Stimulated activated CD4-positive, alpha-beta T cell treated with anti-CD3 and anti-CD28 coated beads, Interleukin-15, amount 100 ng/mL, for 1 hour (primary cell): ENCODE measurements around the gene ZNF397.
"Not testable (repeated sequence)": the region's sequence is repeated elsewhere in the genome, so short reads cannot be mapped to it uniquely, and the experiment has no call there.

Source experiments
- DNase-seq, 2 donors: peaks; one replicate each; pipeline ENCODE4 v3.0.0-alpha.2; 2020; ENCODE audit warnings: low read depth in 1 of 2, low spot score in 1 of 2

ZNF397 gene

GRCh38 chr18:35240664-35241447, at the start of gene ZNF397:
Gene ZNF397, plus strand, starts transcription at chr18:35241034. Its CDS starts 1,437 bp downstream, at chr18:35242471.
- DNase-seq: peak; percentile 89 to 95

- no peak for DNase-seq
Measured at GRCh38 chr18:35191698-35192025, 49.2 kb upstream of the ZNF397 start.

GRCh38 chr18:35192415-35192814, 48.4 kb upstream of the ZNF397 start:
- DNase-seq: no peak

- no peak for DNase-seq
Measured at GRCh38 chr18:35193316-35193715, 47.5 kb upstream of the ZNF397 start.

GRCh38 chr18:35197296-35197695, 43.5 kb upstream of the ZNF397 start:
- DNase-seq: no peak

- DNase-seq: no peak
Measured at GRCh38 chr18:35201256-35201931, 39.4 kb upstream of the ZNF397 start.

GRCh38 chr18:35203067-35203466, 37.8 kb upstream of the ZNF397 start:
- no peak for DNase-seq

- no peak for DNase-seq
Measured at GRCh38 chr18:35205199-35205712, 35.6 kb upstream of the ZNF397 start.

GRCh38 chr18:35205746-35206458, 34.9 kb upstream of the ZNF397 start:
- not testable (repeated sequence) for DNase-seq

- DNase-seq: no peak
Measured at GRCh38 chr18:35215026-35215425, 25.8 kb upstream of the ZNF397 start.

- DNase-seq: not testable (repeated sequence)
Measured at GRCh38 chr18:35216611-35217010, 24.2 kb upstream of the ZNF397 start.

- DNase-seq: not testable (repeated sequence)
Measured at GRCh38 chr18:35219331-35219730, 21.5 kb upstream of the ZNF397 start.

- no peak for DNase-seq
Measured at GRCh38 chr18:35220424-35220823, 20.4 kb upstream of the ZNF397 start.

- DNase-seq: no peak
Measured at GRCh38 chr18:35223797-35224196, 17.0 kb upstream of the ZNF397 start.

GRCh38 chr18:35227254-35227653, 13.6 kb upstream of the ZNF397 start:
- DNase-seq: no peak

GRCh38 chr18:35231052-35231451, 9.8 kb upstream of the ZNF397 start:
- DNase-seq: peak; percentile 44 to 60

- DNase-seq: no peak
Measured at GRCh38 chr18:35236571-35237363, 4.1 kb upstream of the ZNF397 start.

- no peak for DNase-seq
Measured at GRCh38 chr18:35239314-35239713, 1.5 kb upstream of the ZNF397 start.

- DNase-seq: no peak
Measured at GRCh38 chr18:35241448-35241804, 592 bp downstream of the ZNF397 start.

GRCh38 chr18:35242426-35242825, 1.6 kb downstream of the ZNF397 start:
- DNase-seq: no peak

- DNase-seq: no peak
Measured at GRCh38 chr18:35244671-35245070, 3.8 kb downstream of the ZNF397 start.
